PC-3 (cell line): ENCODE measurements around the gene STARD3. TPM values are rescaled to one million over a fixed set of nuclear protein-coding genes. Genes with fewer than 3 reads are reported as not detected.

Experiments used
- ATAC-seq: fragments of 200-7000 bp; cut with Tn5 transposase; 2 replicates; pipeline ENCODE4 v1.9.1; 2020; ENCODE audit warnings: mild to moderate bottlenecking, moderate library complexity
- BruUV-seq: library from RNA; stranded (reverse); fragments of 400-500 nt; replicated peaks from 2 replicates; lab custom pipeline; 2021; lab: Mats Ljungman, UMichigan
- CTCF ChIA-PET: fragments of 300-600 bp; sonication (Branson Sonifier 250); formaldehyde crosslinking; loops from one replicate; lab custom pipeline; 2022; ENCODE audit warnings: antibody characterized with exemption; lab: Charles Lee
- POLR2A ChIA-PET: fragments of 300-600 bp; sonication (Branson Sonifier 250); formaldehyde crosslinking; loops from one replicate; lab custom pipeline; 2022; ENCODE audit warnings: antibody characterized with exemption; ENCODE audit not compliant: unreplicated experiment; lab: Charles Lee
- DNase-seq: peaks from one replicate; pipeline ENCODE4 v3.0.0-alpha.2; 2015
- H2AFZ ChIP-seq: fragments of 300-600 bp; sonication (generic); 2 replicates; pipeline ENCODE4 v1.6.0; 2016; ENCODE audit warnings: antibody characterized with exemption, low read length
- H3F3A ChIP-seq: fragments of 300-600 bp; sonication (generic); one replicate; pipeline ENCODE4 v1.6.0; 2017; ENCODE audit warnings: antibody characterized with exemption, low read length, control low read depth, mild to moderate bottlenecking; ENCODE audit not compliant: unreplicated experiment
- H3K27ac ChIP-seq: fragments of 300-600 bp; sonication (generic); 2 replicates; pipeline ENCODE4 v1.5.1; 2016; ENCODE audit warnings: mild to moderate bottlenecking, low read length
- H3K27me3 ChIP-seq: fragments of 300-600 bp; sonication (generic); 2 replicates; pipeline ENCODE4 v1.6.1; 2016; ENCODE audit warnings: low read length, mixed read lengths
- H3K36me3 ChIP-seq: fragments of 300-600 bp; sonication (generic); 2 replicates; pipeline ENCODE4 v1.6.1; 2016; ENCODE audit warnings: low read depth, mixed run types, low read length, mixed read lengths
- H3K4me1 ChIP-seq: fragments of 300-600 bp; sonication (generic); 2 replicates; pipeline ENCODE4 v1.5.1; 2016; ENCODE audit warnings: low read length; ENCODE audit not compliant: insufficient read depth
- H3K4me2 ChIP-seq: fragments of 300-600 bp; sonication (generic); 2 replicates; pipeline ENCODE4 v1.6.0; 2016; ENCODE audit warnings: low read length
- H3K4me3 ChIP-seq: fragments of 300-600 bp; sonication (generic); 2 replicates; pipeline ENCODE4 v1.5.1; 2016; ENCODE audit warnings: mild to moderate bottlenecking, low read length, mixed read lengths
- H3K79me2 ChIP-seq: fragments of 300-600 bp; sonication (generic); 2 replicates; pipeline ENCODE4 v1.6.1; 2017; ENCODE audit warnings: low read length, mixed read lengths
- H3K9ac ChIP-seq: fragments of 300-600 bp; sonication (generic); 2 replicates; pipeline ENCODE4 v1.6.0; 2016; ENCODE audit warnings: mild to moderate bottlenecking, low read length
- H3K9me2 ChIP-seq: fragments of 300-600 bp; sonication (generic); replicated peaks from 2 replicates; pipeline ENCODE4 v1.6.1; 2016; ENCODE audit warnings: mixed run types, low read length, mixed read lengths
- H3K9me3 ChIP-seq: fragments of 300-600 bp; sonication (generic); 2 replicates; pipeline ENCODE4 v1.6.1; 2016; ENCODE audit warnings: low read length, mixed read lengths
- H4K20me1 ChIP-seq: fragments of 300-600 bp; sonication (generic); 2 replicates; pipeline ENCODE4 v1.6.1; 2016; ENCODE audit warnings: low read length, mixed read lengths
- CTCF ChIP-seq: fragments of 300-600 bp; sonication (generic); conservative IDR thresholded peaks from 2 replicates; pipeline ENCODE4 v1.5.1; 2017; ENCODE audit warnings: antibody characterized with exemption, low read depth, mild to moderate bottlenecking, low read length
- EZH2 ChIP-seq: fragments of 300-600 bp; sonication (generic); IDR thresholded peaks from one replicate; pipeline ENCODE4 v1.6.1; 2017; ENCODE audit warnings: antibody characterized with exemption, mild to moderate bottlenecking, low read length; ENCODE audit not compliant: unreplicated experiment
- EZH2phosphoT487 ChIP-seq: fragments of 300-600 bp; sonication (generic); IDR thresholded peaks from 2 replicates; pipeline ENCODE4 v1.6.1; 2018; ENCODE audit warnings: mild to moderate bottlenecking, antibody characterized with exemption, low read length, borderline replicate concordance
- intact Hi-C: fragments of 100-400 bp; cut with micrococcal nuclease; formaldehyde crosslinking; loops from 2 replicates; pipeline ENCODE4 v1.9.0; 2023
- total RNA-seq: library from RNA; depleted of rRNA; stranded (reverse); fragments of >200 nt; gene quantifications from 2 replicates; pipeline ENCODE4 v1.2.3, GENCODE V29; 2014

The STARD3 gene
- total RNA-seq, 1 experiment from 2014 or later = 30.5 TPM

- no peaks in the 10 kb centered on the region for H4K20me1 ChIP-seq
- no peaks in the 10 kb centered on the region for H3K9me2 ChIP-seq
- no peak overlapping the region for H3K9ac ChIP-seq
- BruUV-seq = no TSS peak
- TF ChIP-seq EZH2phosphoT487 (no peak), EZH2 (no peak), CTCF (no peak)
- H3K36me3 ChIP-seq = no peaks in the 10 kb centered on the region
- H3K27ac ChIP-seq = no peak overlapping the region
- H3K27me3 ChIP-seq = no peaks in the 10 kb centered on the region
- no peaks in the 10 kb centered on the region for H3F3A ChIP-seq
- DNase-seq = no peak
- intact Hi-C loops = no loop called here
- no peaks in the 10 kb centered on the region for H3K4me1 ChIP-seq
- H3K4me3 ChIP-seq = no peak overlapping the region
- no peak overlapping the region for H2AFZ ChIP-seq
- ChIA-PET POLR2A (no interaction called here), CTCF (interaction anchor here (0.7 to 0.9 kb wide), 2 partner anchors 9 to 28 kb away, joined by 3 to 4 read pairs; no protein-coding TSS in a partner anchor)
- no peak overlapping the region for H3K4me2 ChIP-seq
- H3K79me2 ChIP-seq = no peaks in the 10 kb centered on the region
- ATAC-seq = no peak; the same call in 1 of the 2 replicates
- H3K9me3 ChIP-seq = no peaks in the 10 kb centered on the region
Measured at GRCh38 chr17:39651923-39652586, 15.1 kb downstream of the STARD3 start.

- ATAC-seq = no peak
Measured at GRCh38 chr17:39652587-39653315, 15.8 kb downstream of the STARD3 start.

More at GRCh38 chr17:39652587-39653315, 15.8 kb downstream of the STARD3 start:
- no peak overlapping the region for H3K9ac ChIP-seq
- H3F3A ChIP-seq = no peaks in the 10 kb centered on the region
- H3K79me2 ChIP-seq = no peaks in the 10 kb centered on the region
- no peak overlapping the region for H3K4me3 ChIP-seq
- no peak overlapping the region for H3K27ac ChIP-seq
- no TSS peak for BruUV-seq
- H3K36me3 ChIP-seq = no peaks in the 10 kb centered on the region
- DNase-seq = no peak
- ChIA-PET POLR2A (no interaction called here), CTCF (interaction anchor here (0.7 kb wide), 1 partner anchor 29 kb away, joined by 3 read pairs; no protein-coding TSS in a partner anchor)
- H3K9me3 ChIP-seq = no peaks in the 10 kb centered on the region
- H3K9me2 ChIP-seq = no peaks in the 10 kb centered on the region
- no peaks in the 10 kb centered on the region for H3K4me1 ChIP-seq
- H4K20me1 ChIP-seq = no peaks in the 10 kb centered on the region
- no peak overlapping the region for H2AFZ ChIP-seq
- H3K4me2 ChIP-seq = no peak overlapping the region
- no peaks in the 10 kb centered on the region for H3K27me3 ChIP-seq
- TF ChIP-seq EZH2phosphoT487 (no peak), CTCF (no peak), EZH2 (no peak)
- intact Hi-C loops = no loop called here
